Right lobe of liver (tissue), 6 donors: ENCODE results near the gene SLC38A2. TPM values are rescaled to one million over a fixed set of nuclear protein-coding genes. Genes with fewer than 3 reads are reported as not detected.

ENCODE experiments used
- ATAC-seq, 4 donors: fragments of 200-7000 bp; cut with Tn5 transposase; one replicate each; pipeline ENCODE4 v1.9.1; 2020; ENCODE audit warnings: mild to moderate bottlenecking in 4 of 4, moderate library complexity in 4 of 4
- DNase-seq, 3 donors: peaks; one replicate each; pipeline ENCODE4 v3.0.0-alpha.2; 2020
- H3K27ac ChIP-seq, 3 donors: fragments of 200-600 bp; one replicate each; pipeline ENCODE4 v1.8.0; 2022
- H3K27me3 ChIP-seq, 2 donors: fragments of 200-600 bp; one replicate each; pipeline ENCODE4 v1.8.0; 2022
- H3K36me3 ChIP-seq, 4 donors: fragments of 200-600 bp; sonication (generic) in 1 of 4; one replicate each; pipeline versions ENCODE4 v1.5.1 to v1.8.0; 2017 to 2022; ENCODE audit warnings: control low read depth in 1 of 4
- H3K4me1 ChIP-seq, 4 donors: fragments of 200-600 bp; sonication (generic) in 1 of 4; one replicate each; pipeline versions ENCODE4 v1.5.1 to v1.8.0; 2017 to 2022; ENCODE audit warnings: control low read depth in 1 of 4
- H3K4me3 ChIP-seq, 3 donors: fragments of 200-600 bp; one replicate each; pipeline ENCODE4 v1.8.0; 2022
- H3K9me3 ChIP-seq, 4 donors: fragments of 200-600 bp; sonication (generic) in 1 of 4; one replicate each; pipeline versions ENCODE4 v1.5.1 to v1.8.0; 2017 to 2022; ENCODE audit warnings: control low read depth in 1 of 4
- CTCF ChIP-seq, 4 donors: fragments of 200-600 bp in 3 of 4; fragments of 450-650 bp in 1 of 4; IDR thresholded peaks; one replicate each; pipeline versions ENCODE4 v1.5.1 to v1.8.0; 2016 to 2022; ENCODE audit warnings: antibody characterized with exemption in 4 of 4, mild to moderate bottlenecking in 2 of 4
- POLR2A ChIP-seq: fragments of 450-650 bp; IDR thresholded peaks from one replicate; pipeline ENCODE4 v1.6.1; 2017; ENCODE audit warnings: antibody characterized with exemption, mild to moderate bottlenecking
- WGBS: methylation state at CpG from one replicate; pipeline ENCODE4 v1.1.6; 2018; ENCODE audit warnings: low coverage, low lambda C conversion rate; ENCODE audit not compliant: insufficient coverage; ENCODE audit errors: missing lambda C conversion rate; 5-methylcytosine and 5-hydroxymethylcytosine counted together
- intact Hi-C, 2 donors: fragments of 100-400 bp; cut with DNase I; formaldehyde crosslinking; loops; one replicate each; pipeline versions ENCODE4 v1.11.2 to v1.14.1; 2022
- total RNA-seq, 6 experiments: library from RNA; depleted of rRNA in 2 of 6; stranded (reverse); fragments of >200 nt in 2 of 6; fragmentation: NEBNext Ultra II Directional in 3 of 6; extraction: Animal tissue kit (Norgen Biotek cat#: 25700) in 3 of 6; gene quantifications; one replicate each; pipeline versions ENCODE4 v1.1.0 to v1.2.4, GENCODE V29; 2016 to 2023
- donor health status: DM: no; HTN: yes; CAD: no.
- donor health status: DM: no; HTN: no; CAD: no.
- donor health status: DM: no; HTN: no; CAD: no.
- donor health status: DM: no; HTN: yes; CAD: no.
- donor health status: DM: no; HTN: yes; CAD: no.

Gene SLC38A2
- total RNA-seq, 6 experiments from 2014 or later: 77.0 to 463 (median 290) TPM

DNA sequence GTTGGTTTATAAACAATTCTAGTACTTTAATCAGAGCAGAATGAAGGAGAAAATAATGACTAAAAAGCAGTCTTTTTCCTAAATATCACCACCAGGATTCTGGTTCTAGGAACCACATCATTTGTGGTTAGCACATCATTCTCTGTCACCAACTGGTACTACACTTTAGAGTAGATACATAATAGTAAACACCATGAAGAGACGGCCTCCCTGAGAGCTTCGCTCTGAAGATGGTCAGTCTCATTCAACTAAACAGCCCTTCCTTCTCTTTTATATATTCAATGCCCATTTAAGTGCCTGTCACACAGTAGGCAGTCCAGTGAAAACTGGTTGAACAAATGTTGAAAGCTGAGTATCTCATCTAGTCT is 10.9 kb downstream of the SLC38A2 start:
- peaks cover 37 to 85% (median 67%) of the 10 kb centered on the region in 4 donors for H3K36me3 ChIP-seq
- ATAC-seq: no peak
- H3K9me3 ChIP-seq: no peaks in the 10 kb centered on the region
- H3K4me1 ChIP-seq: peaks cover 0 to 49% (median 3%) of the 10 kb centered on the region in 4 donors
- H3K4me3 ChIP-seq: no peak overlapping the region
- 86% methylated on average over 2 of the region's 2 CpGs for WGBS
- intact Hi-C loops: no loop called here
- DNase-seq: no peak
- no peaks in the 10 kb centered on the region for H3K27me3 ChIP-seq
- H3K27ac ChIP-seq: peak overlapping the region in 1 of 3 donors; percentile 18
- peak; percentile 40 for TF ChIP-seq POLR2A
- no peak for TF ChIP-seq CTCF (IDR thresholded peaks at IDR 0.05)

GRCh38 chr12:46360908-46361666 is 11.5 kb downstream of the SLC38A2 start:
- DNase-seq (no peak), ATAC-seq (peak; percentile 22 to 66 (median 48))
- no peaks in the 10 kb centered on the region for H3K27me3 ChIP-seq
- TF ChIP-seq CTCF (IDR thresholded peaks at IDR 0.05): no peak
- peak; percentile 13 for TF ChIP-seq POLR2A
- WGBS: 26% methylated on average over 2 of the region's 2 CpGs
- H3K9me3 ChIP-seq: no peaks in the 10 kb centered on the region
- peak overlapping the region in 1 of 3 donors; percentile 18 for H3K27ac ChIP-seq
- H3K4me1 ChIP-seq: peaks cover 0 to 44% (median under 1%) of the 10 kb centered on the region in 4 donors
- peaks cover 37 to 79% (median 62%) of the 10 kb centered on the region in 4 donors for H3K36me3 ChIP-seq
- H3K4me3 ChIP-seq: no peak overlapping the region
- intact Hi-C loops: no loop called here

- WGBS: 82% methylated on average over 1 of the region's 1 CpG
- ATAC-seq: no peak
Measured at GRCh38 chr12:46360370-46360769, 12.2 kb downstream of the SLC38A2 start.

GRCh38 chr12:46359667-46360280 is 12.8 kb downstream of the SLC38A2 start:
- no peak for TF ChIP-seq CTCF (IDR thresholded peaks at IDR 0.05)
- TF ChIP-seq POLR2A: peak; percentile 66
- H3K4me1 ChIP-seq: peaks cover 0 to 36% (median 0%) of the 10 kb centered on the region in 4 donors
- intact Hi-C loops: loop anchor here in 1 of 2 donors (10.0 kb wide), 1 partner anchor 295 kb away; no protein-coding TSS in a partner anchor
- H3K4me3 ChIP-seq: no peak overlapping the region
- no peaks in the 10 kb centered on the region for H3K27me3 ChIP-seq
- WGBS: 92% methylated on average over 4 of the region's 4 CpGs
- H3K9me3 ChIP-seq: no peaks in the 10 kb centered on the region
- H3K36me3 ChIP-seq: peaks cover 33 to 66% (median 51%) of the 10 kb centered on the region in 4 donors
- ATAC-seq (peak in 1 of 4 donors; percentile 2), DNase-seq (no peak)
- H3K27ac ChIP-seq: no peak overlapping the region

More at GRCh38 chr12:46360370-46360769, 12.2 kb downstream of the SLC38A2 start:
- H3K27ac ChIP-seq: peak overlapping the region in 1 of 3 donors; percentile 18
- no peak for DNase-seq
- H3K4me3 ChIP-seq: no peak overlapping the region
- H3K27me3 ChIP-seq: no peaks in the 10 kb centered on the region
- peaks cover 37 to 72% (median 55%) of the 10 kb centered on the region in 4 donors for H3K36me3 ChIP-seq
- no peak for TF ChIP-seq CTCF (IDR thresholded peaks at IDR 0.05)
- no peak for TF ChIP-seq POLR2A
- H3K9me3 ChIP-seq: no peaks in the 10 kb centered on the region
- intact Hi-C loops: no loop called here
- peaks cover 0 to 38% (median 0%) of the 10 kb centered on the region in 4 donors for H3K4me1 ChIP-seq
